CD4-positive, alpha-beta T cell treated with Interleukin-21 for 1 hour (primary cell): Measurements from ENCODE around the gene ABI1.

Experiments used
- DNase-seq: peaks from one replicate; pipeline ENCODE4 v3.0.0-alpha.2; 2020

ABI1 gene

DNA sequence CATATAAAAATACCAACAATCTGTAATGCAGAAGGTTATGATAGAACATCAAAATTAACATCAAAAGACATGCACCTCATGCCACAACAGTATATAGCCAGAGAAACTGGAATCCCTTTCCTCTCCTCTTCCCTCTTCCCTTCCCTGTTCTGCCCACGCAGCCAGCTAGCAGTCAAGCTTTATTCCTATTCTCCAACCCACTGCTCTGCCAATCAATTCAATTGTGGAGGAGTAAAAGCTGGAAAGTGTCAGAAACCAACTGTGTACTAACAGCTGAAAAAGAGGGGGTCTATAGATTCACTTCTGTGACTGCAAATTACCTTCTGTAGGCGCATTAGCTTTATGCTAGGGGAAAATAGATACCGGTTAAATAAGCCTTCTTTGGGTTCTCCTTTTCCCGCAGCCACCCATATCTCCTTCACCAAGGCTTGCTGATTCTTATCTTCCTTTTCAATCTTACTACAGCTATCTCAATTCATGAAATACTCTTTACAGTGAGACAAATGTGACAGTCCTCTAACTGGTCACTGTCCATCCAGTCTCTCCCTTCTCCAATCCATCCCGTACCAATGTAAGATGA, 16.3 kb downstream of the ABI1 start:
- DNase-seq, result no peak

DNA sequence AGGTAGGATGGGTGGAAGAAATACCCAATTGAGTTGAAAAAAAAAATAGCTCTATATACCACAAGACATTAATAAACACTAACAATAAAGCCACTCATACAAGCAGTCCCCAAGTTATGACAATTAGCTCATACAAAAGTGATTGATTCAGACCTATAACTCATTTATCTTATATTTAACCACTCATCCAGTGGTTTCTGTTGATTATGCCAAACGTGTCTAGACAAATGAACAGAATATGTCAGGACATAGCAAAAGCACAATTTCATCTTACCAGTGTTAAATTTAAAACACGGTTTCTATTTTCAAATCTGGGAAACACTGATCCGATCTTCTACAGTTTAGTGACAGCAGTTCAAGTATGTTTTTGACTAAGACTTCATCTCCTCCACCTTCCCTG, 17.0 kb downstream of the ABI1 start:
- no peak for DNase-seq

DNA sequence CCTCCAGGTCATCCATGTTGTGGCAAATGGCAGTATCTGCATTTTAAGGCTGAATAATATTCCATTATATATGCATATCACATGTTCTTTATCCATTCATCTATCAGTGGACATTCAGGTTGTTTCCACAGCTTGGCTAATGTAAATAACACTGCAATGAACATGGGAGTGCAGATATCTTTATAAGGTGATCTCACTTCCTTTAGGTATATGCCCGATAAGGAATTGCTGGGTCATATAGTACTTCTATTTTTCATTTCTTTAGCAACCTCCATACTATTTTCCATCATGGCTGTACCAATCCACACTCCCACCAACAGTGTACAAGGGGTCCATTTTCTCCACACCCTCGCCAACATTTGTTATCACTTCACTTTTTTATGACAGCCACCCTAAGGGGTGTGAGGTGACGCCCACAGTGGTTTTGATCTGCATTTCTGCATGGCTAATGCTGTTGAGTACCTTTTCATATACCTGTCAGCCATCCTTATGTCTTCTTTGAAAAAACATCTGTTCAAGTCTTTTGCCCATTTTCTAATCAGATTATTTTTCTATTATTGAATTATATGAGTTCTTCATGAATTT, 18.9 kb downstream of the ABI1 start:
- DNase-seq, result no peak

DNA sequence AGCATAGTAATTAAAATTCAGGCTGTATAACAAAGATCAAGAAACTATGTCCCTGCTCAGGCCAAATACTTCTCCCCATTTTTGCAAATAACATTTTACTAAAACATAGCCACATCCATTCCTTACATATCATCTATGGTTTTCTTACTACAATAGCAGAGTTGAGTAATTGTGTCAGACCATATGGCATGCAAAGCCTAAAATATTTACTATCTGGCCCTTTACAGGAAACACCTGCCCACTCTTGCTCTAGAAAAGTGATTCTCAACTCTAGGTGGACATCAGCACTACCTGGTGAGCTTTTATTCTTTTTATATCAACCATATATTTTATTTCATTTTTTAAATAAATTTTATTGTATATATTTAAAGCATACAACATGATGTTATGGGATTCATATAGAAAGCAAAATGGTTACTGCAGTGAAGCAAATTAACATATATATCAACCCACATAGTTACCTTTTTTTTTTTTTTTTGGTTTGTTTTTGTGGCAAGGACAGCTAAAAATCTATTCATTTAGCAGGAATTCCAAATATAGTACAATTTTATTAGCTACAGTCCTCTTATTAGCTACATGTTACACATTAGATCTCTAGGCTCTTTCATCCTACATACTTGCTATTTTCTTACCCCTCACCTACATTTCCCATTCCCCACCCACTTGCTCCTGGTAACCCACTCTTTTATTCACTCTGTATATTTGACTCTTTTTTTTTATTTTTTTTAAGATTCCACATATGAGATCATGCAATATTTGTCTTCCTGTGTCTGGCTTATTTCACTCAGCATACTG, 19.6 kb downstream of the ABI1 start:
- DNase-seq, result no peak

DNA sequence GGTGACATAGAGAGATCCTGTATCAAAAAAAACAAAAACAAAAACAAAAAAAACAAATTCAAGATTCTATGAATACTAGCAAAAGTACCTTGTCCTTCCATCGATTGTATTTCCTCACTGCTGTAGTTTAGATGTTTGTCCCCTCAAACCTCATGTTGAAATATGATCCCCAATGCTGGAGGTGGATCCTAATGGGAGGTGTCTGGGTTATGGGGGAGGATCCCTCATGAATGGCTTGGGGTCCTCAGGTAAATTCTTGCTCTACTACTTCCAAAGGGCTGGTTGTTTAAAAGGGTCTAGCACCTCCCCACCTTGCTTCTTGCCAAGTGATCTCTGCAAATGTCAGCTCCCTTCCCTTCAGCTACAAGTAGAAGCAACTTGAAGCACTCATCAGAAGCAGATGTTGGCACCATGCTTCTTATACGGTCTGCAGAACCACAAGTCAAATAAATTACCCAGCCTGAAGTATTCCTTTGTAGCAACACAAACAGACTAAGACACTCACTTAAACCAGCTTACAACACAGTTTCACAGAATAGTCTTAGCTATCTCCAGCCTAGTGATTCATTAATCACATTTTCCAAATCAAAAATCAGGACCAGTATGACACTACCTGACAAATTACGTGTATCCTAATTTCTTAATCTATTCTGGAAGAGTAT, 20.7 kb downstream of the ABI1 start:
- DNase-seq, result no peak

DNA sequence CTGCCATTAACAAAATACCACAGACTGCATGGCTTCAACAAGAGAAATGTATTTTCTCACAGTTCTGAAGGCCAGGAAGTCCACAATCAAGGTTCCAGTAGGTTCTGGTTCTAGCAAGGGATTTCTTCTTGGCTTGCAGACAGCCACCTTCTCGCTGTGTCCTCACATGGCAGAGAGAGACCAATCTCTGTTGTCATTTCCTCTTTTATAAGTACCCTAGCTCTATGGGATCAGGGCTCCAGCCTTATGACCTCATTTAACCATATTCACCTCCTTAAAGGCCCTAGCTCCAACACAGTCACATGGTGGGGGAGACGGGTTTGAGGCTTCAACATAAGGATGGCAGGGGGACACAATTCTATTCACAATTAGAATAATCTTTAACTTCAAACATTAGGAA, 23.6 kb downstream of the ABI1 start:
- no peak for DNase-seq

DNA sequence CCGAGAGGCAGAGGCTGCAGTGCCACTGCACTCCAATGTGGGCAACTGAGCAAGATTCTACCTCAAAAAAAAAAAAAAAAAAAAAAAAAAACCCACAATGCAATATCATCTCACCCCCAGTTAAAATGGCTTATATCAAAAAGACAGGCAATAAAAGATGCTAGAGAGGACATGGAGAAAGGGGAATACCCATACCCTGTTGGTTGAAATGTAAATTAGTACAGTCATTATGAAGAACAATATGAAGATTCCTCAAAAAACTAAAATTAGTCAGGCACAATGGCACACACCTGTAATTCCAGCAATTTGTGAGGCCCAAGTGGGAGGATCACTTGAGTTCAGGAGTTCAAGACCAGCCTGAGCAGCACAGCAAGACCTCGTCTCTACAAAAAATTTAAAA, 25.7 kb downstream of the ABI1 start:
- DNase-seq, result no peak

DNA sequence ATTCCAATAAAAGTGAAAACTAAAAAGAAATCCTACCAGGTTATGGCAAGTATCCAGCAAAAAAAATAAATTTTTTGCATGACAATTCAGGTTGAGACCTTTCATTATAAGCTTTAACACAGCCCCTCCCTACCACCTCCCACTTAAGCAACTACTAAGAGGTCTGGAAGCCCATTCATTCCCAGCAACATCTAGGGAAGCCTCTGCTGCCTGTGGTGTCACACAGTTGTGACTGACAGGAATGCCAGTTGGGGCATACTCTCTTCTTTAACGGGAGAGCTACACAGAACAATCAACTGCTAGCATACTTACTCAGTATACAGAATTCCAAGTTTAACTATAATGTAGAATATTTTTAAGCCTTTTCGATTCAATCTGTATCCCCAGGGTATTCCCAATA, 27.8 kb downstream of the ABI1 start:
- DNase-seq, result no peak

DNA sequence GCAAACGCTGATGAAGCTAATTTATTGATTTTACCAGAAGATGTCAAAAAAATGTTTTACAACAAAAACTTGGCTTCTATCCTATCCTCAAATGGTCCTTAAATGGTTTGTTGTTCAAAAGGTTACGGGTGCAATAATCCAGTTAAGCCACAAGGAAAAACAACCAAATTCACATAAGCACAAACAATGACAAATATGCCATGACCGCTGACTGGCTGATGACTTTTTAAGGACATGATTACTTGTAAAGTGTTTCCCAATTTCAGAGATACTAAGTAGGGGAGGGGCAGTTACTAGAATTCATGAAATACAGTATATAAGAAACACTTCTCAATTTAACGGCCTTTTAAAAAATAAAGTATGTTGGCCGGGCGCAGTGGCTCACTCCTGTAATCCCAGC, 28.8 kb downstream of the ABI1 start:
- DNase-seq, result no peak

DNA sequence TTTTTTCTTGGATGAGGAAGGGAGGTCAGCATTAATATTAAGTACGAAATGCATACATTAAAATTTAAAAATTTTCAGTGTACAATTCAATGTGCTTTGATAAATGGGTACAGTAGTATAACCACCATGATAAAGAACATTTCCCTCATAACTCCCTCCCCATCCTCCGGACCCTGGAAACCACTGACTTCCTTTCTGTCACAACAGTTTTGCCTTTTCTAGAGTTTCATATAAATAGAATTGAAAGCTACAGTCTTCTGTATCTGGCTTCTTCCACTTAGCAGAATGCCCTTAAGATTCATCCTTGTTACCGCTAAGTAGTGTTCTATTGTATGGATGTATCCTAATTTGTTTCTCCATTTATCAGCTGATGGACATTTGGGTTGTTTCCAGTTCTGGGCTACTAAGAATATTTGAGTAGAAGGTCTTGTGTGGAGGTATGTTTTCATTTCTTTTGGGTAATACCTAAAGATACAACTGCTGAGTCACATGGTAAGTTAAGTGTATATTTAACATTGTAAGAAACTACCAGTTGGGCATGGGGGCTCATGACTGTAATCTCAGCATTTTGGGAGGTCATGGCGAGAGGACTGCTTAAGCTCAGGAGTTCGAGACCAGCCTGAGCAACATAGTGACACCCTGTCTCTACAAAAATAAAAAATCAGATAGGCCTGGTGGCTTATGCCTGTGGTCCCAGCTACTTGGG, 30.8 kb downstream of the ABI1 start:
- no peak for DNase-seq

DNA sequence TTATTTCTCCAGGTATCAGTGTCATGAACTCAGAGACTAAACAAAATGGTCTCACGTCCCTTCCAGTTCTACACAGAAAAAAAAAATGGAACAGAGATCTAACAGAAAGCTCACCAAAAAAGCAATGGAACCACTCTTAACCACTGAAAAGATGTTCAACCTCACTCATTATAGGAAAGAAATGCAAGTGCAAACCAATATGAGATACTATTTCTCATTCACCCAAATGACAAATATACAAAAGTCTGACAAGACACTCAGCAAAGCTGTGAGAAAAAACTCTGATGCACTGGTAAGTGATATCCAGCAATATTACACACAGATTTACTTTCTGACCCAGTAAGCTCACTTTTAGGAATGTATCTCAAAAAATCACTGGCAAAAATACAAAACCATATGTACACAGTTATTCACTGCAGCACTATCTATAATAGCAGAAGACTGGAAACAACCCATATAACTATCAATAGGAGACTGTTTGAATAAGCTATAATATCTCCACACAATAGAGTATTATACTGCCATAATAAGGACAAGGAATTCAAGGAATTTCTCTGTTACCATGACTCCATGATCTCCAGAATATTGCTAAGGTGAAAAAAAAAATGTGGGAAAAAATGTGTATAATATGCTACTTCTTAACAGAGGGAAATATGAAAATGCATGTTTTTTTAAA, 36.6 kb downstream of the ABI1 start:
- DNase-seq, result no peak

DNA sequence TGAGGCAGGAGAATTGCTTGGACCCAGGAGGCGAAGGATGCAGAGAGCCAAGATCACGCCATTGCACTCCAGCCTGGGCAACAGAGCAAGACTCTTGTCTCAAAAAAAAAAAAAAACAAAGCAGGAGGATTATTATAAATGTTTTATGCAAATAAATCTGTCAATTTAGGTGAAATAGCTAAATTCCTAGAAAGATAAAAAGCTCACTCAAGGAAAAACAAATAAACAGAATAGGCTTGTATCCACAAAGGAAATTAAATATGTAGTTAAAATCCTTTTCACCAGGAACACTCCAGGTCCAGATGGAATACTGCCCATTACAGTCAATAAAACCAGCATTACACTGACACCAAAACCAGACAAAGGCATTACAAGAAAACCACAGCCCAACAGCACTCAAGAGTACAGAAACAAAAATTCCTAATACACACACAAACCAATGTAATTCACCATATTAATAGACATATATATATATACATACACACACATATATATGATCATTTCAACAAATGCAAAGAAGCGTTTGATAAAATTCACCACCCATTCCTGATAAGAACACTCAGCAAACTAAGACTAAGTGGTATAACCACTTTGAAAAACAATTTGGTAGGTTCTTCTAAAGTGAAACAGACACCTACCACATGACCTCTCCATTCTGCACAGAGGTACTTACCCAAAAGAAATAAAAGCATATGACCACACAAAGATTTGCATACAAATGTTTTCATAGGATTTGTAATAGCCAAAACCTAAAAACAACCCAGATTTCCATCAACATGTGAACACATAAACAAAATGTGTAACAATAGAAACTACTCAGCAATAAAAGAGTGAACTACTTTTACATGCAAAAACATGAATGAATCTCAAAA, 38.8 kb downstream of the ABI1 start:
- no peak for DNase-seq

DNA sequence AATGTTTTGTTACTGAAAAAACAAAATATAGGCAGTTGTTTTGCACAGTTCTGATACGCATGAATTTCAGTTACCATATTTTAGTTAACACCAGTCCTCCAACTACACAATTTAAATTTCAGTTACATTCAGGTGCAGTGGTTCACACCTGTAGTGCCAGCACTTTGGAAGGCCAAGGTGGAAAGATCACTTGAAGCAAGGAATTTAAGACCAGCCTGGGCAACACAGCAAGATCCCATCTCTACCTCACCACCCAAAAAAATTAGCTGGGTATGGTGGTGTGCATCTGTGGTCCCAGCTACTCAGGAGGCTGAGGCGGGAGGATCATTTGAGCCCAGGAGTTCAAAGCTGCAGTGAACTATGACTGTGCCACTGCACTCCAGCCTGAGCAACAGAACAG, 45.3 kb downstream of the ABI1 start:
- DNase-seq, result no peak

DNA sequence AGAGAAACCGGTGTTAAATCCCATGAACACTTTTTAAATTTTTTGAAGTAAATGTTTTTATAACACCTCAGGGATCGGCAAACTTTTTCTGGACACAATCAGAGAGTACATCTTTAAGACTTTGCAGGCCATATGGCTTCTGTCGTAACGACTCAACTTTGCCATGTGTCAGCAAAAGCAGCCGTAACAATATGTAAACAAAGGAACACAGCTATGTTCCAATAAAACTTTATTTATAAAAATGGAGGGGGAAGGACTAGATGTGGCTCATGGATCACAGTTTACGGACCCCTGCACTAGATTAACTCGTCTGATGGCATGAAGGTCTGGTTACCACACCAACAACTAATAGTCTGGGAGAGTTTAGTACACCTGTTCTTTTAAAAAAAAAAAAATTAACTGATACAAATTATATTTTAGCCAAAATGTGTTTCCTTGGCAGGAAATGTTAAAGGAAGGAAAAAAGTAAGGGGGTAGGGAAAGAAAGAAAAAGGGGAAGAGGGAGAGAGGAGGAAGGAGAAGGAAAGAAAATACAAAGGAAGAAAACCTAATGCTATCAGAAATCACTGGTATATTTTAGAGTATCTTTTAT, 50.2 kb downstream of the ABI1 start:
- DNase-seq, result no peak

DNA sequence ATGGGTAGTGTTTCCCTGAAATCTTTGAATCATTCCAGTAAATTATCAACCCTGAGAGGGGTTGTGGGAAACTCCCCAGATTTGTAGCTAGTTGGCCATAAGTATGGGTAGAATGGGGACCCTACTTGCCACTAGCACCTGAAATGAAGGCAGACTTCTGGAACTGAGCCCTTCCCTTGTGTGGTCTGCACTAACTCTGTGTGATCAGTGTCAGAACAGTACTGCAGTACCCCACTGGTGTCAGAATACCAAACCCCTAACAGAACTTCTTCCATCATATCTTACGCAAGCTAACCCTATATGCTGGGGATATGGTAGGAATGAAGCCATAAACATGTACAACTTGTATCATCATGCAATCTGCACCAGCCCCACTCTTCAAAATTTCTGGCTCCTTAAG, 50.8 kb downstream of the ABI1 start:
- DNase-seq, result no peak

DNA sequence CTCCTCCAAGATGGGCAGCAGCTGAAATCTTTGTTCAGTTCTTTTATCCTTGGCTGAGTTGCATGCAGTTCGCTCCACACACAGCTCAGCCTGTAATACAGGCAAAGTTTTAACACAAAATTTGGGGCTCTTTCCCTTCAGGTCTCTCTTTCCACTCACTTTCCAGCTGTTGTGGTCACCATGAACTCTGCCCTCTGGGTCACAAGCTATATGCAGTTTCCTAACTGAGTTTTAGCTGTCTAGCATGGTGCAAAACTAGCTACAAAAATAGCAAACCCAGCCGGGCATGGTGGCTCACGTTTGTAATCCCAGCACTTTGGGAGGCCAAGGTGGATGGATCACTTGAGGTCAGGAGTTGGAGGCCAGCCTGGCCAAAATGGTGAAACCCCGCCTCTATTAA, 53.2 kb downstream of the ABI1 start:
- no peak for DNase-seq

DNA sequence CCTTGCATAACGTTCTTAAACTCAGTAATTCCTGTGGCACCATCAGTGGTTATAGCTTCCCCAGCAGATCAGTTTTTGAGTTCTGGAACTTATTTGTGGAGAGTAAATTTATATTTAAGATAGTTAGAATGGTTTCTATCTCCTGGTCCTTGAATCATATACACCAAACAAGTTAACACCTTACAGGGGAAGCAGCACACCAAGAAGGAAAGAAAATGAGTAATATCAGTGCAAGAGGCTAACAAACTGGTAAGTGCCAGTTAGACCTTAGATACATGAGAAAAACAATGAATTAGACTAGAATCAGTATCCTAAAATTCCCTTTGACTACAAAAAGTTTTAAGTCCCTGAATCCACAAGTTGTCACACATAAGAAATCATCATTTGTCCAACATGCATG, 54.2 kb downstream of the ABI1 start:
- no peak for DNase-seq

DNA sequence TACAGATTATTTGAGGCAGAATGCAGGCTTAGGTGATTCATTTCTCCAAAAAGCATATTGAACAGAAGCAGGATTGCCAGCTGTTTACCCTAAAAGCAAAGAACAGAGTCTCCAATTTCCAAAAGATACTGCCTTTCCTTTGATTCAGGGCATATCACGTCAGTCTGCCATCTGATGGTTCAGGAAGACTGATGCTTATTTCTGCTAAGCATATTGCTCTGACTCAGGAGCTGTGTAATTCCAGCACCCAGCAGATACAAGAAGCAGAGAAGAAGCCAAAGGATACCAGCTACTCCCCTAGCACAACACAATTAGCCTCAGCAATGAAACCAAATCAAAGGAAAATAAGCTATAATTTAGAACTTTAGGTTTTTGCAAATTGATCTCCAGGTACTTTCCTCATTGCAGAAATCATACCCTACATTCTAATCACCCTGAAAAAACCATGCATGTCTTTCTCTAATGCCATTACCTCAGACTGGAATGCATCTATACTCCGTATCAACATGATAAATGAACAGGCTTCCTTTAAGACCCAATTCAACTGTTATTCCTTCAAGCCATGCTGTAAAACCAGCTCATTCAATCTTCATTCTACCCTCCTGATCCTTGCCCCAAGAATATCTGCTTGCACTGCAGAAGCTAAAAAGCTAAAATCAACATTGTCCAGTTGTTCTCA, 55.1 kb downstream of the ABI1 start:
- DNase-seq, result no peak

DNA sequence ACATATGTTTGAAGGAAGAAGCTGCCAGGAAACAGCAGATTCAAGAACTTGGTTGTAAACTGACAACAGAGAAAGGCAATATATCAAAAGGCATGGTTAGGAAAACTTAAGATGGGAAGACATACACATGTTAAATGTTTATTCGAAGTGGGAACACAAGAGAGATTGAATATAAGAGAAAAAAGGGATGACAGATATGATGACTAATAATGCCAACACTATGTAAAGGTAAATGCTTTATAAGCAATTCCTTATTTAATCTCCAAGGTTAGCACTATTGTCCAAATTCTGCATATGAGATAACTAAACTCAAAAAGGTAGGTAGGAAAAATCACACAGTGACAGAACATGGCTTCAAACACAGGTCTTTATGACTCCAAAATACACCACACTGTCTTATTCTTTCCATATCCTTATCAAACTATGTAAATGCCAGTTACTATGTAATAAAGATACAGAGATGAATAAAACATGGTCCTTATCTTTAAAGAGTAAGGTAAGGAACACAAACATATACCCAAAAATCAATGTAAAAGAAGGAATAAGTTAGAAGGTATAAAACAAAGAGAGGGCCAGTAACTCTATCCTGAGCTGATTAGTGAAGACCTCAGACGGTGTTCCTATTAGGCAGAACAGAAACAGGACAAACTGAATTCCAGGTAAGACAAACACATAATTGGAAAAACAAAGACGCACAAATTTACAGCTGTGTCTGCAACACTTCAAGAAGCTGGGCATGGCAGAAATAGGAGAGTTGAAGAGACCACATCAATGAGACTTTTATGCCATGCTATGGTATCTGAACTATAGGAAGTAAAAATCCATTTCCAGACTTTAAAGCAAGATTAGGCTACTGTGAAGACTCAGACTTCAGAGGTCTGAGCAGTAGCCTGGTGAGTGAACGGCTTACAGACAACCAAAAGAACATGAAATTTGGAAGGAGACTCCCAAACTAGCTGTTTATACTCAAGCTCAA, 56.1 kb downstream of the ABI1 start:
- DNase-seq, result no peak

DNA sequence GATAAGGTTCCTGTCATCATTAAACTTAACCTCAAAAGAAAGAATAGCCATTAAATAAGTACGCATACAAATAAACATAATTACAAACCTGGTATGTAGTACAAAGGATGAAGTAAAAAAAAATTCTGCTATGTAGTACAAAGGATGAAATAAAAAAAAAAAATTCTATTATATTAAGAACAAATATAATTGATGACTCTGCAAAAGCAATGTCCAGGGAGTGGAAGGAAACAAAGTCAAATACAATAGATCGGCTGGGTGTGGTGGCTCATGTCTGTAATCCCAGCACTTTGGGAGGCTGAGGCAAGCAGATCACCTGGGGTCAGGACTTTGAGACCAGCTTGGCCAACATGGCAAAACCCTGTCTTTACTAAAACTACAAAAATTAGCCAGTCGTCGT, 56.9 kb downstream of the ABI1 start:
- no peak for DNase-seq
